Neutrophil (primary cell): ENCODE data around the gene TLCD1.
A peak's percentile ranks its signal among the peaks of the same experiment; 100 is the strongest.
"Not testable (repeated sequence)": the region's sequence is repeated elsewhere in the genome, so short reads cannot be mapped to it uniquely, and the experiment has no call there.

Experiments used
- H3K27ac ChIP-seq: fragments of 200-600 bp; sonication (generic); 2 replicates; pipeline ENCODE4 v1.5.1; 2016; ENCODE audit warnings: mild to moderate bottlenecking, moderate library complexity
- H3K27me3 ChIP-seq: fragments of 200-600 bp; sonication (generic); 2 replicates; pipeline ENCODE4 v1.6.0; 2016; ENCODE audit warnings: mild to moderate bottlenecking
- H3K36me3 ChIP-seq: fragments of 200-600 bp; sonication (generic); 2 replicates; pipeline ENCODE4 v1.5.1; 2017
- H3K4me1 ChIP-seq, 2 experiments: fragments of 200-600 bp in 1 of 2; sonication (generic) in 1 of 2; 1 replicate in 1 of 2; 2 replicates in 1 of 2; pipeline versions ENCODE4 v1.5.1 to v1.6.1; 2013 to 2016; ENCODE audit warnings: low read depth in 1 of 2, low read length in 1 of 2, mild to moderate bottlenecking in 1 of 2, moderate library complexity in 1 of 2; ENCODE audit not compliant: control insufficient read depth in 1 of 2, insufficient read depth in 1 of 2
- H3K4me3 ChIP-seq, 2 experiments: fragments of 200-600 bp in 1 of 2; sonication (generic) in 1 of 2; 1 replicate in 1 of 2; 2 replicates in 1 of 2; pipeline ENCODE4 v1.5.1; 2013 to 2016; ENCODE audit warnings: low read depth in 1 of 2, low read length in 1 of 2, mild to moderate bottlenecking in 1 of 2, moderate library complexity in 1 of 2
- H3K9me3 ChIP-seq: fragments of 200-600 bp; sonication (generic); 2 replicates; pipeline ENCODE4 v1.5.1; 2016
- TF ChIP-seq, protein P1 (sequence below): fragments of 200-600 bp; sonication (generic); IDR thresholded peaks from 2 replicates; pipeline ENCODE4 v1.5.1; 2016; ENCODE audit warnings: antibody characterized with exemption

TLCD1 gene

GRCh38 chr17:28726627-28727491 lies 826 bp upstream of the TLCD1 start:
- H3K36me3 ChIP-seq, result peaks cover 22% of the 10 kb centered on the region
- TF ChIP-seq, protein P1, sequence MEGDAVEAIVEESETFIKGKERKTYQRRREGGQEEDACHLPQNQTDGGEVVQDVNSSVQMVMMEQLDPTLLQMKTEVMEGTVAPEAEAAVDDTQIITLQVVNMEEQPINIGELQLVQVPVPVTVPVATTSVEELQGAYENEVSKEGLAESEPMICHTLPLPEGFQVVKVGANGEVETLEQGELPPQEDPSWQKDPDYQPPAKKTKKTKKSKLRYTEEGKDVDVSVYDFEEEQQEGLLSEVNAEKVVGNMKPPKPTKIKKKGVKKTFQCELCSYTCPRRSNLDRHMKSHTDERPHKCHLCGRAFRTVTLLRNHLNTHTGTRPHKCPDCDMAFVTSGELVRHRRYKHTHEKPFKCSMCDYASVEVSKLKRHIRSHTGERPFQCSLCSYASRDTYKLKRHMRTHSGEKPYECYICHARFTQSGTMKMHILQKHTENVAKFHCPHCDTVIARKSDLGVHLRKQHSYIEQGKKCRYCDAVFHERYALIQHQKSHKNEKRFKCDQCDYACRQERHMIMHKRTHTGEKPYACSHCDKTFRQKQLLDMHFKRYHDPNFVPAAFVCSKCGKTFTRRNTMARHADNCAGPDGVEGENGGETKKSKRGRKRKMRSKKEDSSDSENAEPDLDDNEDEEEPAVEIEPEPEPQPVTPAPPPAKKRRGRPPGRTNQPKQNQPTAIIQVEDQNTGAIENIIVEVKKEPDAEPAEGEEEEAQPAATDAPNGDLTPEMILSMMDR, result peak; percentile 99
- peaks cover 21% of the 10 kb centered on the region for H3K27me3 ChIP-seq
- H3K4me3 ChIP-seq, result peak overlapping the region; percentile 63 to 87
- no peaks in the 10 kb centered on the region for H3K9me3 ChIP-seq
- peaks cover 33 to 39% of the 10 kb centered on the region in 2 experiments for H3K4me1 ChIP-seq
- peak overlapping the region; percentile 45 for H3K27ac ChIP-seq

DNA sequence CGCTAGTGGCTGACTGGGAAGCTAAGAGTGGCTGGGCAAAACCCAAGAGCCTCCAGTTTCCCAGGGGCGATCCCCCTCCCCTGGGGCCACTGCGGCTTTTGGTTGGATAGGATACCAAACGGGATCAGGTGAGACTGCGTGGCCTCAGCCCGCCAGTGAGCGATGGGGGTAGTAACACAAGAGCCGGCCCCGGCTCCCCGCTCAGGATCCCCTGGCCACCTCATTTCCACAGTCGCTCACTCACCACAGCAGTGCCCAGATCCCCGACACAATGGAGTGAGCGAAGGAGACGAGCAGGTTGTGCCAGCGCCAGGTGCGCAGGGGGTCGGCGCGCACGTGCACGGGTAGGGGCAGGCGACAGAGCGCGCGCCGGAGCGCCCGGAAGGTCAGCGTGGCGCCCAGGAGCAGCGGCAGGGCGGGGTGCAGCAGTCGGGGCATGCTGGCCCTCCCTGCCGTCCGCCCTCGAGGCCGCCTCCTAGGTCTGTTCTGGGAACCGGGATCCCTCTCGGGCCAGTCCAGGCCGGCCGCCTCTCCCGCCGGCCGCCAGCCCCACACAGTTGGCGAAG lies 290 bp downstream of the TLCD1 start:
- no peaks in the 10 kb centered on the region for H3K9me3 ChIP-seq
- TF ChIP-seq, protein P1, result no peak
- H3K27ac ChIP-seq, result no peak overlapping the region
- peak overlapping the region; percentile 63 to 87 for H3K4me3 ChIP-seq
- H3K27me3 ChIP-seq, result peaks cover 21% of the 10 kb centered on the region
- peaks cover 22% of the 10 kb centered on the region for H3K36me3 ChIP-seq
- H3K4me1 ChIP-seq, result peaks cover 41 to 42% of the 10 kb centered on the region in 2 experiments

DNA sequence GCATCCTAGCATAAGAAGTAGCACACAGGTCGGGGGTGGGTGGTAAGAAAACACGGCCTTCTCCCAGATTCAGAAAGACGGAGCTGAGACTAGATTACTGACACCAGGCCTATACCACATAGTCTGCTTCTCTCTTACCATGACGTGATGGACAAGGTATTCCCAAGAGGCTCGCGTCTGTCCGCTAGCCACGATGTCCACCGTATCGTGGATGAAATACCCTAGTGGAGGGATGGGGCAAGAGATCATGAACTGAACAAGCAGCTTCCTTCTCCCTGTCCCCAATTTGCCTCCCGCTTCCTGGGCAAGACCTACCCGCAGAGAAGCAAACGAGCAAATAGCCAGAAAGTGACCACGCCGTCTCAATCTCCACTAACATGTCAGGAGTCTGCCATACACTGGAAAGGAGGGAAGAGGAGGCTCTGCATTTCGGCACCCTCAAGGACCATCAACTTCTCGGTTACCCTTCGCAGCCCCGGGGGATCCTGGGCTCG lies 820 bp downstream of the TLCD1 start:
- peaks cover 22% of the 10 kb centered on the region for H3K36me3 ChIP-seq
- no peaks in the 10 kb centered on the region for H3K9me3 ChIP-seq
- H3K4me3 ChIP-seq, result peak overlapping the region in 1 of 2 experiments; percentile 63
- TF ChIP-seq, protein P1, result no peak
- H3K4me1 ChIP-seq, result peaks cover 47% of the 10 kb centered on the region in 2 experiments
- H3K27ac ChIP-seq, result no peak overlapping the region
- H3K27me3 ChIP-seq, result peaks cover 21% of the 10 kb centered on the region

GRCh38 chr17:28724500-28725165 lies 1.4 kb downstream of the TLCD1 start:
- TF ChIP-seq, protein P1, result no peak
- Histone ChIP-seq H3K27ac (no peak overlapping the region), H3K27me3 (peaks cover 21% of the 10 kb centered on the region), H3K36me3 (peaks cover 22% of the 10 kb centered on the region), H3K9me3 (no peaks in the 10 kb centered on the region), H3K4me1 (peaks cover 50 to 51% of the 10 kb centered on the region in 2 experiments), H3K4me3 (no peak overlapping the region)

DNA sequence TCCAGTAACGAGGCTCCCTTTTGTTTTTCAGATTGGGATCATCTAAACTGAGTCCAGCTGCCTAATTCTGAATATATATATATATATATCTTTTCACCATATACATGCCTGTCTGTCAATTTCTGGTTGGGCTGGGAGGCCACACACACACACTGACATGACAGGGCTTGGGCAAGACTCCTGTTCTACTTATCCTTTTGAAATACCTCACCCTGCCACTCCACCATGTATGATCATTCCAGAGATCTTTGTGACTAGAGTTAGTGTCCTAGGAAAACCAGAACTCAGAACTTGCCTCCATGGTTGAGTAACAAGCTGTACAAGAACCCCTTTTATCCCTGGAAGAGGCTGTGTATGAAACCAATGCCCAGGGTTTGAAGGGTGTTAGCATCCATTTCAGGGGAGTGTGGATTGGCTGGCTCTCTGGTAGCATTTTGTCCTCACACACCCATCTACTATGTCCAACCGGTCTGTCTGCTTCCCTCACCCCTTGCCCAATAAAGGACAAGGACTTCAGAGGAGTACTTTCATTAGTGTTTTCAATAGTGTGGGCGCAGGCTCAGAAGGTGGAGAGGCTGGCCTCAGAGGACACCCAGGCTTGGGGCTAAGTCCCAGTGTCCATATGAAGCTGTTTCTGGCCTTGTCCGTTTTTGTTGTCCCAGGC lies 2.1 kb downstream of the TLCD1 start:
- H3K27ac ChIP-seq, H3K9me3 ChIP-seq, H3K4me3 ChIP-seq: not testable (repeated sequence)
- H3K4me1 ChIP-seq, result peaks cover 54 to 55% of the 10 kb centered on the region in 2 experiments
- peaks cover 21% of the 10 kb centered on the region for H3K27me3 ChIP-seq
- peaks cover 22% of the 10 kb centered on the region for H3K36me3 ChIP-seq
